BLaER1 treated with 17β-estradiol and CSF1 and Interleukin-3, amounts not matched to agents 10 nM and 100 nM (cell line): ENCODE data around the gene SLC6A1.

ENCODE experiments used
- H3K27ac ChIP-seq, 11 experiments: shearing (Covaris generic); formaldehyde crosslinking; 2 replicates each; pipeline ENCODE4 v1.8.1; 2022
- H3K27me3 ChIP-seq, 11 experiments: shearing (Covaris generic); formaldehyde crosslinking; 2 replicates each; pipeline ENCODE4 v1.8.1; 2022
- H3K36me3 ChIP-seq, 11 experiments: shearing (Covaris generic); formaldehyde crosslinking; 2 replicates each; pipeline ENCODE4 v1.8.1; 2022
- H3K4me1 ChIP-seq, 10 experiments: shearing (Covaris generic); formaldehyde crosslinking; 2 replicates each; pipeline ENCODE4 v1.8.1; 2022
- H3K4me2 ChIP-seq, 11 experiments: shearing (Covaris generic); formaldehyde crosslinking; 2 replicates each; pipeline ENCODE4 v1.8.1; 2022
- H3K4me3 ChIP-seq, 10 experiments: shearing (Covaris generic); formaldehyde crosslinking; 2 replicates each; pipeline ENCODE4 v1.8.1; 2022
- H3K9ac ChIP-seq, 11 experiments: shearing (Covaris generic); formaldehyde crosslinking; 2 replicates each; pipeline ENCODE4 v1.8.1; 2022
- H3K9me3 ChIP-seq, 11 experiments: shearing (Covaris generic); formaldehyde crosslinking; replicated peaks in 1 of 11; 2 replicates each; pipeline ENCODE4 v1.8.1; 2022
- H4K20me1 ChIP-seq, 11 experiments: shearing (Covaris generic); formaldehyde crosslinking; 2 replicates each; pipeline ENCODE4 v1.8.1; 2022
- Cebpa-rat ChIP-seq, 11 experiments: shearing (Covaris generic); IDR thresholded peaks; 2 replicates each; pipeline ENCODE4 v1.8.1; 2022

Gene SLC6A1

GRCh38 chr3:10962481-10963036 is 30.0 kb upstream of the SLC6A1 start:
- Histone ChIP-seq H3K4me2 (peak overlapping the region in 8 of 11 experiments; percentile 32 to 54 (median 44); a peak in 15 of 22 replicates), H3K27me3 (no peaks in the 10 kb centered on the region), H3K27ac (no peak overlapping the region), H3K36me3 (no peaks in the 10 kb centered on the region), H4K20me1 (peaks cover 0 to 11% (median 0%) of the 10 kb centered on the region in 11 experiments; a peak in 2 of 22 replicates), H3K4me3 (no peak overlapping the region), H3K9me3 (no peaks in the 10 kb centered on the region), H3K4me1 (peaks cover 15 to 65% (median 56%) of the 10 kb centered on the region in 10 experiments), H3K9ac (no peak overlapping the region)
- no peak for TF ChIP-seq Cebpa-rat (IDR thresholded peaks at IDR 0.05)

- Histone ChIP-seq H3K4me3 (no peak overlapping the region), H3K4me1 (peaks cover 0 to 66% (median 55%) of the 10 kb centered on the region in 10 experiments; a peak in 17 of 20 replicates), H3K27me3 (no peaks in the 10 kb centered on the region), H4K20me1 (peaks cover 0 to 15% (median 0%) of the 10 kb centered on the region in 11 experiments; a peak in 2 of 22 replicates), H3K27ac (no peak overlapping the region), H3K9ac (no peak overlapping the region), H3K36me3 (no peaks in the 10 kb centered on the region), H3K9me3 (no peaks in the 10 kb centered on the region), H3K4me2 (no peak overlapping the region)
- TF ChIP-seq Cebpa-rat (IDR thresholded peaks at IDR 0.05) = no peak
Measured at GRCh38 chr3:10964537-10965167, 27.9 kb upstream of the SLC6A1 start.

GRCh38 chr3:10968401-10968800 is 24.1 kb upstream of the SLC6A1 start:
- peaks cover 0 to 11% (median 0%) of the 10 kb centered on the region in 11 experiments; a peak in 2 of 22 replicates for H4K20me1 ChIP-seq
- peak overlapping the region in 4 of 11 experiments; percentile 48 to 49 (median 48); a peak in 6 of 22 replicates for H3K27ac ChIP-seq
- no peaks in the 10 kb centered on the region for H3K36me3 ChIP-seq
- H3K9me3 ChIP-seq = no peaks in the 10 kb centered on the region
- H3K9ac ChIP-seq = peak overlapping the region in 3 of 11 experiments; percentile 32 to 54 (median 42); a peak in 5 of 22 replicates
- H3K27me3 ChIP-seq = no peaks in the 10 kb centered on the region
- peaks cover 0 to 33% (median 27%) of the 10 kb centered on the region in 10 experiments; a peak in 17 of 20 replicates for H3K4me1 ChIP-seq
- peak overlapping the region in 9 of 11 experiments; percentile 41 to 82 (median 73); a peak in 18 of 22 replicates for H3K4me2 ChIP-seq
- H3K4me3 ChIP-seq = no peak overlapping the region
- no peak for TF ChIP-seq Cebpa-rat (IDR thresholded peaks at IDR 0.05)

- Histone ChIP-seq H3K9ac (no peak overlapping the region), H3K9me3 (no peaks in the 10 kb centered on the region), H3K27me3 (no peaks in the 10 kb centered on the region), H3K4me2 (no peak overlapping the region), H3K4me3 (no peak overlapping the region), H4K20me1 (peaks cover 0 to 11% (median 0%) of the 10 kb centered on the region in 11 experiments; a peak in 2 of 22 replicates), H3K27ac (no peak overlapping the region), H3K36me3 (no peaks in the 10 kb centered on the region), H3K4me1 (peaks cover 0 to 33% (median 27%) of the 10 kb centered on the region in 10 experiments; a peak in 17 of 20 replicates)
- TF ChIP-seq Cebpa-rat (IDR thresholded peaks at IDR 0.05) = no peak
Measured at GRCh38 chr3:10970306-10970960, 22.1 kb upstream of the SLC6A1 start.

GRCh38 chr3:10972072-10972782 is 20.3 kb upstream of the SLC6A1 start:
- H3K4me1 ChIP-seq = peaks cover 0 to 24% (median 23%) of the 10 kb centered on the region in 10 experiments; a peak in 17 of 20 replicates
- TF ChIP-seq Cebpa-rat (IDR thresholded peaks at IDR 0.05) = no peak
- H4K20me1 ChIP-seq = peaks cover 0 to 11% (median 0%) of the 10 kb centered on the region in 11 experiments; a peak in 2 of 22 replicates
- H3K4me2 ChIP-seq = no peak overlapping the region
- no peak overlapping the region for H3K9ac ChIP-seq
- no peak overlapping the region for H3K4me3 ChIP-seq
- H3K36me3 ChIP-seq = no peaks in the 10 kb centered on the region
- H3K27me3 ChIP-seq = no peaks in the 10 kb centered on the region
- no peaks in the 10 kb centered on the region; a peak in 1 of 22 replicates for H3K9me3 ChIP-seq
- H3K27ac ChIP-seq = no peak overlapping the region

GRCh38 chr3:10973046-10973595 is 19.4 kb upstream of the SLC6A1 start:
- H3K4me1 ChIP-seq = peaks cover 0 to 20% (median 18%) of the 10 kb centered on the region in 10 experiments; a peak in 17 of 20 replicates
- H3K9ac ChIP-seq = no peak overlapping the region
- no peaks in the 10 kb centered on the region; a peak in 1 of 22 replicates for H3K9me3 ChIP-seq
- no peaks in the 10 kb centered on the region for H3K27me3 ChIP-seq
- no peak overlapping the region for H3K27ac ChIP-seq
- TF ChIP-seq Cebpa-rat (IDR thresholded peaks at IDR 0.05) = no peak
- no peak overlapping the region for H3K4me2 ChIP-seq
- H3K4me3 ChIP-seq = no peak overlapping the region
- H3K36me3 ChIP-seq = no peaks in the 10 kb centered on the region
- H4K20me1 ChIP-seq = 0 out of 22 replicates have a peak, but pooled peaks cover 0 to 8% (median 0%) of the 10 kb centered on the region in 11 experiments

- H3K4me1 ChIP-seq = peaks cover 0 to 12% (median 10%) of the 10 kb centered on the region in 10 experiments; a peak in 13 of 20 replicates
- no peak overlapping the region for H3K4me2 ChIP-seq
- 0 out of 22 replicates have a peak, but pooled peaks cover 0 to 4% (median 0%) of the 10 kb centered on the region in 11 experiments for H4K20me1 ChIP-seq
- H3K27ac ChIP-seq = no peak overlapping the region
- H3K27me3 ChIP-seq = no peaks in the 10 kb centered on the region
- no peaks in the 10 kb centered on the region for H3K36me3 ChIP-seq
- H3K9ac ChIP-seq = no peak overlapping the region
- no peaks in the 10 kb centered on the region; a peak in 1 of 22 replicates for H3K9me3 ChIP-seq
- no peak for TF ChIP-seq Cebpa-rat (IDR thresholded peaks at IDR 0.05)
- H3K4me3 ChIP-seq = no peak overlapping the region
Measured at GRCh38 chr3:10974131-10974530, 18.4 kb upstream of the SLC6A1 start.

- H3K9me3 ChIP-seq = no peaks in the 10 kb centered on the region; a peak in 1 of 22 replicates
- no peak overlapping the region for H3K4me2 ChIP-seq
- H3K4me3 ChIP-seq = no peak overlapping the region
- no peaks in the 10 kb centered on the region for H3K36me3 ChIP-seq
- H3K9ac ChIP-seq = no peak overlapping the region
- H3K27ac ChIP-seq = no peak overlapping the region
- no peak for TF ChIP-seq Cebpa-rat (IDR thresholded peaks at IDR 0.05)
- H3K27me3 ChIP-seq = no peaks in the 10 kb centered on the region
- 0 out of 22 replicates have a peak, but pooled peaks cover 0 to 4% (median 0%) of the 10 kb centered on the region in 11 experiments for H4K20me1 ChIP-seq
- peaks cover 0 to 7% (median 6%) of the 10 kb centered on the region in 10 experiments; a peak in 8 of 20 replicates for H3K4me1 ChIP-seq
Measured at GRCh38 chr3:10974746-10975375, 17.7 kb upstream of the SLC6A1 start.
